Neural cell (in vitro differentiated cells): ENCODE measurements around the gene FHOD3. TPM values are rescaled to one million over a fixed set of nuclear protein-coding genes. Genes with fewer than 3 reads are reported as not detected.

Experiments
- H2AFZ ChIP-seq: fragments of 200-600, 300-800 bp; sonication (generic), shearing (Covaris generic); 2 replicates; pipeline ENCODE4 v1.6.0; 2014; ENCODE audit warnings: low read depth, mild to moderate bottlenecking, antibody characterized with exemption, low read length, moderate library complexity
- H3F3A ChIP-seq: fragments of 200-600 bp; shearing (Covaris generic); 2 replicates; pipeline ENCODE4 v1.6.1; 2016; ENCODE audit warnings: mild to moderate bottlenecking, moderate library complexity, mixed read lengths, antibody characterized with exemption, low read length; ENCODE audit not compliant: insufficient read depth, poor library complexity, severe bottlenecking
- H3K27ac ChIP-seq: fragments of 200-600, 300-800 bp; sonication (generic), shearing (Covaris generic); 2 replicates; pipeline ENCODE4 v1.5.1; 2014; ENCODE audit warnings: mild to moderate bottlenecking, low read length, moderate library complexity
- H3K27me3 ChIP-seq: fragments of 300-800, 200-600 bp; sonication (generic), shearing (Covaris generic); 2 replicates; pipeline ENCODE4 v1.6.0; 2014; ENCODE audit warnings: mild to moderate bottlenecking, low read depth, low read length, moderate library complexity; ENCODE audit not compliant: insufficient read depth
- H3K36me3 ChIP-seq: fragments of 300-800, 200-600 bp; sonication (generic), shearing (Covaris generic); 2 replicates; pipeline ENCODE4 v1.5.1; 2014; ENCODE audit warnings: mild to moderate bottlenecking, antibody characterized with exemption, low read length, moderate library complexity; ENCODE audit not compliant: insufficient read depth
- H3K4me2 ChIP-seq: fragments of 300-800, 200-600 bp; sonication (generic), shearing (Covaris generic); 2 replicates; pipeline ENCODE4 v1.6.0; 2014; ENCODE audit warnings: mild to moderate bottlenecking, low read length
- H3K4me3 ChIP-seq: fragments of 300-800, 200-600 bp; sonication (generic), shearing (Covaris generic); 2 replicates; pipeline ENCODE4 v1.5.1; 2014; ENCODE audit warnings: mild to moderate bottlenecking, low read length, moderate library complexity
- H3K79me2 ChIP-seq: fragments of 200-600 bp; shearing (Covaris generic); replicated peaks from 2 replicates; pipeline ENCODE4 v1.6.0; 2014; ENCODE audit warnings: mild to moderate bottlenecking, low read length, moderate library complexity; ENCODE audit not compliant: insufficient read depth
- H3K9ac ChIP-seq: fragments of 300-800, 200-600 bp; sonication (generic), shearing (Covaris generic); 2 replicates; pipeline ENCODE4 v1.6.1; 2016; ENCODE audit warnings: mild to moderate bottlenecking, low read length, mixed read lengths
- H3K9me2 ChIP-seq: fragments of 200-600 bp; shearing (Covaris generic); 2 replicates; pipeline ENCODE4 v1.6.1; 2016; ENCODE audit warnings: mild to moderate bottlenecking, low read length, mixed read lengths; ENCODE audit not compliant: insufficient read depth
- H3K9me3 ChIP-seq: fragments of 200-600, 300-800 bp; sonication (generic), shearing (Covaris generic); 2 replicates; pipeline ENCODE4 v1.6.1; 2016; ENCODE audit warnings: mild to moderate bottlenecking, mixed run types, low read length, moderate library complexity, mixed read lengths
- H4K20me1 ChIP-seq: fragments of 200-600 bp; shearing (Covaris generic); 2 replicates; pipeline ENCODE4 v1.6.1; 2016; ENCODE audit warnings: mild to moderate bottlenecking, mixed run types; ENCODE audit not compliant: insufficient read depth
- CTCF ChIP-seq: fragments of 450-650 bp; IDR thresholded peaks from 2 replicates; pipeline ENCODE4 v1.5.1; 2014; ENCODE audit warnings: antibody characterized with exemption, mild to moderate bottlenecking, moderate library complexity; ENCODE audit not compliant: poor library complexity, severe bottlenecking
- EP300 ChIP-seq: fragments of 450-650 bp; conservative IDR thresholded peaks from 2 replicates; pipeline ENCODE4 v1.6.1; 2014; ENCODE audit warnings: antibody characterized with exemption, mild to moderate bottlenecking, moderate library complexity; ENCODE audit not compliant: poor library complexity, severe bottlenecking
- EZH2 ChIP-seq: fragments of 200-600, 300-800 bp; shearing (Covaris generic), sonication (generic); IDR thresholded peaks from 2 replicates; pipeline ENCODE4 v1.6.1; 2014; ENCODE audit warnings: antibody characterized with exemption, low read length, borderline replicate concordance, mild to moderate bottlenecking; ENCODE audit not compliant: insufficient read depth, poor library complexity, severe bottlenecking
- MXI1 ChIP-seq: fragments of 450-650 bp; conservative IDR thresholded peaks from 2 replicates; pipeline ENCODE4 v1.6.1; 2014; ENCODE audit warnings: antibody characterized with exemption, mild to moderate bottlenecking; ENCODE audit not compliant: poor library complexity, severe bottlenecking
- POLR2AphosphoS5 ChIP-seq: IDR thresholded peaks from 2 replicates; pipeline ENCODE4 v1.6.1; 2012
- RAD21 ChIP-seq: fragments of 450-650 bp; conservative IDR thresholded peaks from 2 replicates; pipeline ENCODE4 v1.6.1; 2014; ENCODE audit warnings: antibody characterized with exemption, mild to moderate bottlenecking, moderate library complexity
- REST ChIP-seq: IDR thresholded peaks from 2 replicates; pipeline ENCODE4 v1.6.1; 2012; ENCODE audit warnings: borderline replicate concordance
- SMC3 ChIP-seq: fragments of 450-650 bp; conservative IDR thresholded peaks from 2 replicates; pipeline ENCODE4 v1.6.1; 2014; ENCODE audit warnings: antibody characterized with exemption, mild to moderate bottlenecking, moderate library complexity; ENCODE audit not compliant: poor library complexity
- TAF1 ChIP-seq: IDR thresholded peaks from 2 replicates; pipeline ENCODE4 v1.6.1; 2012; ENCODE audit warnings: low read depth
- polyA plus RNA-seq: library from polyadenylated mRNA; depleted of rRNA; stranded (reverse); fragments of >200 nt; gene quantifications from 2 replicates; pipeline ENCODE4 v1.2.3, GENCODE V29; 2014

FHOD3 gene
- polyA plus RNA-seq, 1 donor from 2014 or later: 19.4 TPM

GRCh38 chr18:36311026-36311570 is 13.6 kb downstream of the FHOD3 start:
- Histone ChIP-seq H3K79me2 (peaks cover 18% of the 10 kb centered on the region), H4K20me1 (no peaks in the 10 kb centered on the region), H3K4me3 (no peak overlapping the region), H2AFZ (no peak overlapping the region), H3K27ac (no peak overlapping the region), H3K36me3 (no peaks in the 10 kb centered on the region), H3K9me3 (no peaks in the 10 kb centered on the region), H3K9me2 (no peaks in the 10 kb centered on the region), H3F3A (no peaks in the 10 kb centered on the region), H3K4me2 (no peak overlapping the region), H3K9ac (no peak overlapping the region), H3K27me3 (no peaks in the 10 kb centered on the region)
- no peak for TF ChIP-seq REST

GRCh38 chr18:36312806-36313395 is 15.4 kb downstream of the FHOD3 start:
- H3F3A ChIP-seq: no peaks in the 10 kb centered on the region
- no peaks in the 10 kb centered on the region for H3K9me2 ChIP-seq
- no peak for TF ChIP-seq CTCF
- no peak for TF ChIP-seq POLR2AphosphoS5
- H3K27me3 ChIP-seq: no peaks in the 10 kb centered on the region
- peaks cover 16% of the 10 kb centered on the region for H3K79me2 ChIP-seq
- no peak overlapping the region for H2AFZ ChIP-seq
- H3K36me3 ChIP-seq: no peaks in the 10 kb centered on the region
- no peak overlapping the region for H3K4me2 ChIP-seq
- no peaks in the 10 kb centered on the region for H3K9me3 ChIP-seq
- no peak overlapping the region for H3K27ac ChIP-seq
- H3K4me3 ChIP-seq: no peak overlapping the region
- no peak overlapping the region for H3K9ac ChIP-seq
- H4K20me1 ChIP-seq: no peaks in the 10 kb centered on the region

GRCh38 chr18:36314098-36314497 is 16.6 kb downstream of the FHOD3 start:
- H3K4me2 ChIP-seq: no peak overlapping the region

More at GRCh38 chr18:36314098-36314497, 16.6 kb downstream of the FHOD3 start:
- H3K4me3 ChIP-seq: no peak overlapping the region
- no peaks in the 10 kb centered on the region for H4K20me1 ChIP-seq
- H3K36me3 ChIP-seq: no peaks in the 10 kb centered on the region
- H3F3A ChIP-seq: no peaks in the 10 kb centered on the region
- H3K9ac ChIP-seq: no peak overlapping the region
- TF ChIP-seq EP300 (no peak), REST (no peak), CTCF (no peak), POLR2AphosphoS5 (no peak), SMC3 (no peak), MXI1 (no peak), TAF1 (no peak), EZH2 (no peak), RAD21 (no peak)
- H3K79me2 ChIP-seq: peaks cover 9% of the 10 kb centered on the region
- no peaks in the 10 kb centered on the region for H3K27me3 ChIP-seq
- H3K9me2 ChIP-seq: no peaks in the 10 kb centered on the region
- H2AFZ ChIP-seq: no peak overlapping the region
- H3K27ac ChIP-seq: no peak overlapping the region
- H3K9me3 ChIP-seq: no peaks in the 10 kb centered on the region
